Liver (tissue), 9 donors: ENCODE data around the gene ITGBL1. TPM values are rescaled to one million over a fixed set of nuclear protein-coding genes. Genes with fewer than 3 reads are reported as not detected.

Experiments
- DNase-seq: peaks from one replicate; pipeline ENCODE4 v3.0.0-alpha.2; 2017; ENCODE audit warnings: low spot score
- H3K27ac ChIP-seq, 2 donors: one replicate each; pipeline ENCODE4 v1.7.0; 2013; ENCODE audit warnings: inconsistent platforms in 2 of 2, low read length in 2 of 2, control low read depth in 1 of 2, low read depth in 1 of 2, mild to moderate bottlenecking in 1 of 2
- H3K27me3 ChIP-seq, 4 donors: one replicate each; pipeline versions ENCODE4 v1.6.1 to v1.7.0; 2013; ENCODE audit warnings: low read length in 3 of 4, inconsistent platforms in 1 of 4, mild to moderate bottlenecking in 1 of 4, moderate library complexity in 1 of 4; ENCODE audit not compliant: control insufficient read depth in 4 of 4, insufficient read depth in 4 of 4
- H3K36me3 ChIP-seq, 4 donors: one replicate each; pipeline versions ENCODE4 v1.6.1 to v1.7.0; 2013; ENCODE audit warnings: low read length in 3 of 4, mild to moderate bottlenecking in 3 of 4, low read depth in 1 of 4, moderate library complexity in 1 of 4; ENCODE audit not compliant: control insufficient read depth in 4 of 4, insufficient read depth in 3 of 4
- H3K4me1 ChIP-seq, 4 donors: one replicate each; pipeline versions ENCODE4 v1.6.1 to v1.7.0; 2013; ENCODE audit warnings: low read length in 3 of 4, mild to moderate bottlenecking in 3 of 4, moderate library complexity in 1 of 4; ENCODE audit not compliant: control insufficient read depth in 4 of 4, insufficient read depth in 4 of 4
- H3K4me3 ChIP-seq, 3 donors: one replicate each; pipeline versions ENCODE4 v1.6.1 to v1.7.0; 2013; ENCODE audit warnings: low read length in 3 of 3, control low read depth in 1 of 3, low read depth in 1 of 3, mild to moderate bottlenecking in 1 of 3
- H3K9ac ChIP-seq, 2 donors: one replicate each; pipeline ENCODE4 v1.7.0; 2013; ENCODE audit warnings: low read length in 2 of 2, mild to moderate bottlenecking in 2 of 2, moderate library complexity in 2 of 2, control low read depth in 1 of 2, low read depth in 1 of 2
- H3K9me3 ChIP-seq, 4 donors: one replicate each; pipeline versions ENCODE4 v1.6.1 to v1.7.0; 2013; ENCODE audit warnings: low read length in 3 of 4; ENCODE audit not compliant: control insufficient read depth in 4 of 4
- ATF3 ChIP-seq: IDR thresholded peaks from 2 replicates; pipeline ENCODE4 v1.6.1; 2016; ENCODE audit warnings: antibody characterized with exemption
- EGR1 ChIP-seq, 2 donors: IDR thresholded peaks; 2 replicates each; pipeline ENCODE4 v1.6.1; 2016 to 2018; ENCODE audit warnings: antibody characterized with exemption in 2 of 2, low read depth in 2 of 2
- FOXA1 ChIP-seq: IDR thresholded peaks from 2 replicates; pipeline ENCODE4 v1.6.1; 2016; ENCODE audit warnings: antibody characterized with exemption
- FOXA2 ChIP-seq: IDR thresholded peaks from 2 replicates; pipeline ENCODE4 v1.6.1; 2016; ENCODE audit warnings: antibody characterized with exemption
- GABPA ChIP-seq, 2 donors: IDR thresholded peaks in 1 of 2; conservative IDR thresholded peaks in 1 of 2; 2 replicates each; pipeline ENCODE4 v1.6.1; 2016; ENCODE audit warnings: antibody characterized with exemption in 2 of 2, mild to moderate bottlenecking in 1 of 2, moderate library complexity in 1 of 2
- HNF4A ChIP-seq, 2 donors: conservative IDR thresholded peaks; 2 replicates each; pipeline ENCODE4 v1.6.1; 2016; ENCODE audit warnings: antibody characterized with exemption in 2 of 2, mild to moderate bottlenecking in 2 of 2
- HNF4G ChIP-seq: IDR thresholded peaks from 2 replicates; pipeline ENCODE4 v1.6.1; 2016; ENCODE audit warnings: antibody characterized with exemption
- JUND ChIP-seq, 2 donors: IDR thresholded peaks; 2 replicates each; pipeline ENCODE4 v1.6.1; 2016; ENCODE audit warnings: antibody characterized with exemption in 2 of 2
- NR2F2 ChIP-seq: IDR thresholded peaks from 2 replicates; pipeline ENCODE4 v1.6.1; 2016; ENCODE audit warnings: antibody characterized with exemption
- RAD21 ChIP-seq, 2 donors: IDR thresholded peaks; 2 replicates each; pipeline ENCODE4 v1.6.1; 2016; ENCODE audit warnings: antibody characterized with exemption in 2 of 2, mild to moderate bottlenecking in 2 of 2
- SP1 ChIP-seq: IDR thresholded peaks from 2 replicates; pipeline ENCODE4 v1.6.1; 2018; ENCODE audit warnings: antibody characterized with exemption, mild to moderate bottlenecking
- TAF1 ChIP-seq: conservative IDR thresholded peaks from 2 replicates; pipeline ENCODE4 v1.6.1; 2016; ENCODE audit warnings: antibody characterized with exemption, mild to moderate bottlenecking
- ZBTB33 ChIP-seq: IDR thresholded peaks from 2 replicates; pipeline ENCODE4 v1.6.1; 2016; ENCODE audit warnings: antibody characterized with exemption
- WGBS: extraction: QIAGEN DNeasy Blood & Tissue Kit; methylation state at CpG from one replicate; pipeline ENCODE4 v1.1.7; 2013; 5-methylcytosine and 5-hydroxymethylcytosine counted together
- polyA plus RNA-seq, 2 donors: library from polyadenylated mRNA; stranded (reverse) in 1 of 2; unstranded in 1 of 2; fragments of 200-250 nt in 1 of 2; fragments of >200 nt in 1 of 2; fragmentation: Nextera tagmentation in 1 of 2; extraction: Ambion mirVana in 1 of 2; gene quantifications; one replicate each; pipeline versions ENCODE4 v1.2.1 to v1.2.3, GENCODE V29; 2013 to 2015
- total RNA-seq, 2 donors: library from RNA; depleted of rRNA; stranded (reverse); fragments of >200 nt; gene quantifications; one replicate each; pipeline ENCODE4 v1.2.3, GENCODE V29; 2014
- TF ChIP-seq, protein P1 (sequence below): IDR thresholded peaks from 2 replicates; pipeline ENCODE4 v1.6.1; 2016; ENCODE audit warnings: antibody characterized with exemption
- TF ChIP-seq, protein P2 (sequence below): fragments of 150-350 bp; IDR thresholded peaks from 2 replicates; pipeline ENCODE4 v1.5.1; 2017; ENCODE audit warnings: improper control_type of control experiment, low read depth, low read length; ENCODE audit not compliant: missing input control
- TF ChIP-seq, protein P3 (sequence below): IDR thresholded peaks from 2 replicates; pipeline ENCODE4 v1.6.1; 2016; ENCODE audit warnings: antibody characterized with exemption, mild to moderate bottlenecking
- donor health status: healthy.
- donor health status: healthy.
- donor health status: healthy.
- donor health status: healthy.
- donor health status: healthy.

Gene ITGBL1
- total and polyA plus RNA-seq, 4 donors = 0.28 to 2.2 (median 1.2) TPM

- peaks cover 0 to 6% (median 0%) of the 10 kb centered on the region in 4 donors for H3K27me3 ChIP-seq
- no peaks in the 10 kb centered on the region for H3K9me3 ChIP-seq
- H3K27ac ChIP-seq = no peak overlapping the region
- TF ChIP-seq FOXA2 (no peak), ATF3 (no peak), SP1 (no peak), HNF4G (no peak), NR2F2 (no peak), TAF1 (no peak), JUND (IDR thresholded peaks at IDR 0.05) (no peak), ZBTB33 (no peak), FOXA1 (no peak), GABPA (IDR thresholded peaks at IDR 0.05 in 1 of 2, conservative IDR thresholded peaks at IDR 0.05 in 1 of 2) (no peak), RAD21 (IDR thresholded peaks at IDR 0.05) (no peak), EGR1 (IDR thresholded peaks at IDR 0.05; ENCODE audit: low read depth in 2 of 2) (no peak)
- TF ChIP-seq, protein P1, sequence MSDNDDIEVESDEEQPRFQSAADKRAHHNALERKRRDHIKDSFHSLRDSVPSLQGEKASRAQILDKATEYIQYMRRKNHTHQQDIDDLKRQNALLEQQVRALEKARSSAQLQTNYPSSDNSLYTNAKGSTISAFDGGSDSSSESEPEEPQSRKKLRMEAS = no peak
- TF ChIP-seq, protein P2, sequence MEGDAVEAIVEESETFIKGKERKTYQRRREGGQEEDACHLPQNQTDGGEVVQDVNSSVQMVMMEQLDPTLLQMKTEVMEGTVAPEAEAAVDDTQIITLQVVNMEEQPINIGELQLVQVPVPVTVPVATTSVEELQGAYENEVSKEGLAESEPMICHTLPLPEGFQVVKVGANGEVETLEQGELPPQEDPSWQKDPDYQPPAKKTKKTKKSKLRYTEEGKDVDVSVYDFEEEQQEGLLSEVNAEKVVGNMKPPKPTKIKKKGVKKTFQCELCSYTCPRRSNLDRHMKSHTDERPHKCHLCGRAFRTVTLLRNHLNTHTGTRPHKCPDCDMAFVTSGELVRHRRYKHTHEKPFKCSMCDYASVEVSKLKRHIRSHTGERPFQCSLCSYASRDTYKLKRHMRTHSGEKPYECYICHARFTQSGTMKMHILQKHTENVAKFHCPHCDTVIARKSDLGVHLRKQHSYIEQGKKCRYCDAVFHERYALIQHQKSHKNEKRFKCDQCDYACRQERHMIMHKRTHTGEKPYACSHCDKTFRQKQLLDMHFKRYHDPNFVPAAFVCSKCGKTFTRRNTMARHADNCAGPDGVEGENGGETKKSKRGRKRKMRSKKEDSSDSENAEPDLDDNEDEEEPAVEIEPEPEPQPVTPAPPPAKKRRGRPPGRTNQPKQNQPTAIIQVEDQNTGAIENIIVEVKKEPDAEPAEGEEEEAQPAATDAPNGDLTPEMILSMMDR = no peak
- TF ChIP-seq, protein P3, sequence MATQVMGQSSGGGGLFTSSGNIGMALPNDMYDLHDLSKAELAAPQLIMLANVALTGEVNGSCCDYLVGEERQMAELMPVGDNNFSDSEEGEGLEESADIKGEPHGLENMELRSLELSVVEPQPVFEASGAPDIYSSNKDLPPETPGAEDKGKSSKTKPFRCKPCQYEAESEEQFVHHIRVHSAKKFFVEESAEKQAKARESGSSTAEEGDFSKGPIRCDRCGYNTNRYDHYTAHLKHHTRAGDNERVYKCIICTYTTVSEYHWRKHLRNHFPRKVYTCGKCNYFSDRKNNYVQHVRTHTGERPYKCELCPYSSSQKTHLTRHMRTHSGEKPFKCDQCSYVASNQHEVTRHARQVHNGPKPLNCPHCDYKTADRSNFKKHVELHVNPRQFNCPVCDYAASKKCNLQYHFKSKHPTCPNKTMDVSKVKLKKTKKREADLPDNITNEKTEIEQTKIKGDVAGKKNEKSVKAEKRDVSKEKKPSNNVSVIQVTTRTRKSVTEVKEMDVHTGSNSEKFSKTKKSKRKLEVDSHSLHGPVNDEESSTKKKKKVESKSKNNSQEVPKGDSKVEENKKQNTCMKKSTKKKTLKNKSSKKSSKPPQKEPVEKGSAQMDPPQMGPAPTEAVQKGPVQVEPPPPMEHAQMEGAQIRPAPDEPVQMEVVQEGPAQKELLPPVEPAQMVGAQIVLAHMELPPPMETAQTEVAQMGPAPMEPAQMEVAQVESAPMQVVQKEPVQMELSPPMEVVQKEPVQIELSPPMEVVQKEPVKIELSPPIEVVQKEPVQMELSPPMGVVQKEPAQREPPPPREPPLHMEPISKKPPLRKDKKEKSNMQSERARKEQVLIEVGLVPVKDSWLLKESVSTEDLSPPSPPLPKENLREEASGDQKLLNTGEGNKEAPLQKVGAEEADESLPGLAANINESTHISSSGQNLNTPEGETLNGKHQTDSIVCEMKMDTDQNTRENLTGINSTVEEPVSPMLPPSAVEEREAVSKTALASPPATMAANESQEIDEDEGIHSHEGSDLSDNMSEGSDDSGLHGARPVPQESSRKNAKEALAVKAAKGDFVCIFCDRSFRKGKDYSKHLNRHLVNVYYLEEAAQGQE = no peak
- no peak overlapping the region for H3K4me3 ChIP-seq
- DNase-seq = no peak
- 83% methylated on average over 3 of the region's 3 CpGs for WGBS
- H3K9ac ChIP-seq = no peak overlapping the region
- no peaks in the 10 kb centered on the region for H3K4me1 ChIP-seq
- H3K36me3 ChIP-seq = no peaks in the 10 kb centered on the region
Measured at GRCh38 chr13:101492251-101492910, 39.9 kb downstream of the ITGBL1 start.

GRCh38 chr13:101493541-101493940 lies 41.1 kb downstream of the ITGBL1 start:
- H3K9ac ChIP-seq = no peak overlapping the region
- no peaks in the 10 kb centered on the region for H3K36me3 ChIP-seq
- no peaks in the 10 kb centered on the region for H3K9me3 ChIP-seq
- H3K27ac ChIP-seq = no peak overlapping the region
- WGBS = 81% methylated on average over 3 of the region's 3 CpGs
- H3K4me1 ChIP-seq = no peaks in the 10 kb centered on the region
- DNase-seq = no peak
- H3K4me3 ChIP-seq = no peak overlapping the region
- H3K27me3 ChIP-seq = peaks cover 0 to 6% (median under 1%) of the 10 kb centered on the region in 4 donors
- TF ChIP-seq, protein P1 = no peak
- TF ChIP-seq ZBTB33 (no peak), NR2F2 (no peak), HNF4G (no peak), HNF4A (conservative IDR thresholded peaks at IDR 0.05) (no peak), GABPA (IDR thresholded peaks at IDR 0.05 in 1 of 2, conservative IDR thresholded peaks at IDR 0.05 in 1 of 2) (no peak)
- TF ChIP-seq, protein P2 = no peak
